GM21447 (cell line): Measurements from ENCODE around the gene PBLD.
"Not testable (repeated sequence)": the region's sequence is repeated elsewhere in the genome, so short reads cannot be mapped to it uniquely, and the experiment has no call there.

ENCODE experiments used
- ATAC-seq: cut with Tn5 transposase; IDR thresholded peaks from one replicate; pipeline ENCODE4 v1.9.1; 2021; ENCODE audit not compliant: unreplicated experiment

PBLD gene

DNA sequence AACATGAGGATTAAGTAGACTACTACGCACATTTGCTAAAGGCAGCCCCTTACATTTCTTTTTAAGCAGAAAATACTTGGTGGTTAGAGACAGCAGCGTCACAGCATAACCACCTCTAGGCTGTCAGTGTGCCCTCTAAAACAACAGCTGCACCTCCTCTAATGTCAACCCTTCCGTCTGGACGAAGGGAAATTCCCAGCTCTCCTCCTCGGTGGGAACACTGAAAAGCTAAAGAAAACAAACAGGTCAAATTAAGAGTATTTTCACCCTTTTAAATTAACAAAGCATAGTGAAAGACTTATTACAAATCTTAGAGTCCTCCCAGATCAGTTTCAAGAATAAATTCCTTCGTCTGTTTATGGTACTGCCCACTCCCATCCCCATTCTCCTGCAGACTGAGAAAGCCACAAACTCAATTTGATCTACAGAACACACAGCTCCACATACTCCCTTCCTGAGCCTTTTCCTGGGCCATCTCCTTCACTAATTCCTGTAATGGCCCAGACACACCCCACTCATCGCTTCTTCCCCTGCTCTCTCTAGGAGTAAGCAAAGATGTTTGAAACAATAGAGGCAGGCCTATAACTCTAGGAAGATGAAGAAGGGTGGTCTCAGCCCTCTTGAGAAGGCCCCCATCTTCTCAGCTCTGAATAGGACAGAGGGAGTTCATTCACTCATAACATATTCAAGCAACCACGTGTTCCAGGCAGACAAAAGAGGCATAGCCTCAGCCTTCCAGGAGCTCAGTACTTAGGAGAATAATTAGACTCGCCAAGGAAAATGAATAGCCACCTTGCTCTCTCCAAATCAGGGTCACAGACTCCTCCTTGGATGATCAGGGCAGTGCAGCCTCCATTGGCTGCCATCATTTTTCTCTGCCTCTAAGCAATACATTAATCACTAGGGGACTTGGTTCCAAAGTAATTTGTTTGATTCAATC is 48.4 kb downstream of the PBLD start:
- no peak for ATAC-seq

- ATAC-seq: no peak
These were observed 52.0 kb downstream of the PBLD start for GRCh38 chr10:68280758-68281157.

DNA sequence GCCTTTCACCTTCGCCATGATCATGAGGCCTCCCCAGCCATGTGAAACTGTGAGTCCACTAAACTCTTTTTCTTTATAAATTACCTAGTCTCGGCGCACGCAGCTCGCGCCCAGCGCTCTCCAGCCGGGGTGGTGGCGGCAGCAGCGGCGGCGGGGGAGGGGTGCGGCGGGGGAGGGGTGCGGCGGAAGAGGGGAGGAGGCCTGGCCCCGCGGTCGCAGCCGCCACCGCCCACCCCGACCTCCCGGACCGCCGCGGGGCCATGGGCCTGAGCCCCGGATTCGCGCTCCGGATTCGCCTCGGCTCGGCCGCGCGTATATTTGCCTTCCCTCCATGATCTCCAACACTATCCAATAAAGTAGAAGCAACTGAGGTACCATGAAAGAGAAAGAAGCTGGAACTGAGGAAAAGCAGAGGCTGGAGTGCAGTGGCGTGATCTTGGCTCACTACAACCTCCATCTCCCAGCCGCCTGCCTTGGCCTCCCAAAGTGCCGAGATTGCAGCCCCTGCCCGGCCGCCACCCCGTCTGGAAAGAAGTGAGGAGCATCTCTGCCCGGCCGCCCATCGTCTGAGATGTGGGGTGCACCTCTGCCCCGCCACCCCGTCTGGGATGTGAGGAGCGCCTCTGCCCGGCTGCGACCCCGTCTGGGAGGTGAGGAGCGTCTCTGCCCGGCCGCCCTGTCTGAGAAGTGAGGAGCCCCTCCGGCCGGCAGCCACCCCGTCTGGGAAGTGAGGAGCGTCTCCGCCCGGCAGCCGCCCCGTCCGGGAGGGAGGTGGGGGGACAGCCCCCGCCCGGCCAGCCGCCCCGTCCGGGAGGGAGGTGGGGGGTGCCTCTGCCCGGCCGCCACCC is 53.6 kb downstream of the PBLD start:
- not testable (repeated sequence) for ATAC-seq

DNA sequence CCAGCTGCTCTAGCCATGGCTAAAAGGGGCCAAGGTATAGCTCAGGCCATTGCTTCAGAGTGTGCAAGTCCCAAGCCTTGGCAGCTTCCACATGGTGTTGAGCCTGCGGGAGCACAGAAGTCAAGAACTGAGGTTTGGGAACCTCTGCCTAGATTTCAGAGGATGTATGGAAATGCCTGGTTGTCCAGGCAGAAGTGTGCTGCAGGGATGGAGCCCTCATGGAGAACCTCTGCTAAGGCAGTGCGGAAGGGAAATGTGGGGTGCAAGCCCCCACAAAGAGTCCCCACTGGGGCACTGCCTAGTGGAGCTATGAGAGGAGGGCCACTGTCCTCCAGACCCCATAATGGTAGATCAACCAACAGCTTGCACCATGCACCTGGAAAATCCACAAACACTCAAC is 54.9 kb downstream of the PBLD start:
- not testable (repeated sequence) for ATAC-seq

DNA sequence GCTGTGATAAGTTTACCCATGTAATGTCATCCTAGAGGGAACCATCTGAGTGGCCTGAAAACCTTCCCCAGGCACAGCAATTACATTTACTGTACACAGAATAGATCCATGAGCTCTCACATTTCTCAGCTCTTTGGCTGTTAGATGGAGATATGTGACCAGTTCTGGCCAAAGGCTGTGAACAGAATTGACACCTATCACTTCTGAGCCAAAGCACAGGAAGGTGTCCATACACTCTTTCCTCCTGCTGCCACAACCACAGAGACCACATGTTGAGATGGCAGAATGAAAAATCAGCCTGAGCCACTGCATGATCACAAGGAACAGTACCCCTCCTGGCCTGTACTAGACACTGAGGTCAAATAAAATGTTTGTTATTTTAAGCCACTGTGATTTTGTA is 56.5 kb downstream of the PBLD start:
- ATAC-seq: no peak

- no peak for ATAC-seq
These were observed 57.1 kb downstream of the PBLD start for GRCh38 chr10:68275600-68276126.

- ATAC-seq: no peak
These were observed 59.9 kb downstream of the PBLD start for GRCh38 chr10:68272833-68273232.

- no peak for ATAC-seq
These were observed 61.4 kb downstream of the PBLD start for GRCh38 chr10:68271196-68271882.

GRCh38 chr10:68269562-68270290 is 63.0 kb downstream of the PBLD start:
- ATAC-seq: no peak

- ATAC-seq: no peak
These were observed 71.4 kb downstream of the PBLD start for GRCh38 chr10:68261132-68261856.

GRCh38 chr10:68253346-68253745 is 79.4 kb downstream of the PBLD start:
- ATAC-seq: no peak

- no peak for ATAC-seq
These were observed 80.9 kb downstream of the PBLD start for GRCh38 chr10:68251625-68252495.

DNA sequence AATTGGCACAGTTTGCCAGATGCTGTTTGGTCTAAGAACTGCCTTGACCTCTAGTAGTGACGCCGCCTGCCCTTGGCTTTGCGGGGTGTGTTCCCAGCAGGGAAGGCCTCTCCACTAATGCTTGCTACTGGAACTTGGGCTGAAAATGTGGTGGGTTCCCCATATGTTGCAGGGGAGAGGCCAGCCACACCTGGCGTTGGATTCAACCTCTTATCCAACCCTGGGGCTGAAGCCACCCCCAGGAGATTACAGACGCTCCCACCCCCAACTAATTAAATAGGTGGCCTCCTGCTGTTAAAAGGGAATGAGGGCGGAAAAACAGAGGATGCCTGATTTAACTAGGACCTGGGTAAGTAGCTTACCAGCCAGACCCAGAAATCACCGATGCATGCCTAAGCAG is 81.6 kb downstream of the PBLD start:
- no peak for ATAC-seq

DNA sequence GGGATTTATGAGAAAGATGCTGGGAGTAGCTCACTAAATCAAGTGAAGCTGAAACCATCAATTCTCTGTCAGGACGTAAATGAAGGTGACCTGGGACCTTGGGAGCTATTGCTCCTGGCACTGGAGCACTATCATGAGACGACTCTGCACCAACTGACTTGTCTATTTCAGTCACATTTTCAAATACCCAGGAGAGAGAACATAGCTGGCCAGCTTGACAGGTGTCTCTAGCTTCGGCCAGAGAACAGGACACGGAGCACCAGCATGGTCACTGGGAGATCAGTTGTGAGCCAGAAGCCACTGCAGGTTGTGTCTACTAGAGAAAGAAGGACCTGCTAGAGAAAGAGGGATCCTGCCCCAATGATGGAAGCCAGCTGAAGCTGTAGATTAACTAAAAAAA is 83.4 kb downstream of the PBLD start:
- ATAC-seq: no peak

DNA sequence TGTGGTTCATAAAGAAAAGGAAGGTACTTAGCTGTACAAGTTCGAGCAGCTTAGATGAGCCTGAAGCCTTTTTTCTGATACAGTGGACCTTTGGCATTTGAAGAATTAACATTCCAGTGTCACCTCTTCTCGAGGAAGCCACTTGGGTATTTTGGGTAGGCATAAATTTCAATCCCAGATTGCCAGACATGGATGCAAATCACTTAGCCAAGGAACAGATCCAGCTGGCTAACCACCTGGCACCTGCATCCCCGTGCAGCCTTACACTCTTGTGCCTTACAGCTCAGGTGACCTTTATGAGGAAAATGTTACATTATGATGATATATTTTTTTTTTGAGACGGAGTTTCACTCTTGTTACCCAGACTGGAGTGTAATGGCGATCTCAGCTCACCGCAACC is 84.8 kb downstream of the PBLD start:
- ATAC-seq: no peak

- ATAC-seq: not testable (repeated sequence)
These were observed 86.3 kb downstream of the PBLD start for GRCh38 chr10:68246397-68246796.

GRCh38 chr10:68242051-68242450 is 90.7 kb downstream of the PBLD start:
- ATAC-seq: no peak

GRCh38 chr10:68239596-68240150 is 93.1 kb downstream of the PBLD start:
- no peak for ATAC-seq
